Right hindlimb (tissue), 1 donor: ENCODE measurements around the gene QKI.
"Not testable (repeated sequence)": the region's sequence is repeated elsewhere in the genome, so short reads cannot be mapped to it uniquely, and the experiment has no call there.

ENCODE experiments used
- DNase-seq: peaks from one replicate; pipeline ENCODE4 v3.0.0-alpha.2; 2018

Gene QKI

GRCh38 chr6:163414117-163414945, at the start of gene QKI:
Gene QKI, plus strand, starts transcription at chr6:163414718. Its CDS starts 476 bp downstream, at chr6:163415194.
- DNase-seq, result peak; percentile 90

GRCh38 chr6:163366288-163366687, 48.2 kb upstream of the QKI start:
- DNase-seq, result no peak

- no peak for DNase-seq
Measured at GRCh38 chr6:163367497-163368183, 46.9 kb upstream of the QKI start.

- DNase-seq, result no peak
Measured at GRCh38 chr6:163369141-163369540, 45.4 kb upstream of the QKI start.

GRCh38 chr6:163369628-163370365, 44.7 kb upstream of the QKI start:
- DNase-seq, result no peak

GRCh38 chr6:163370464-163371117, 43.9 kb upstream of the QKI start:
- no peak for DNase-seq

GRCh38 chr6:163371129-163371528, 43.4 kb upstream of the QKI start:
- no peak for DNase-seq

GRCh38 chr6:163373240-163373639, 41.3 kb upstream of the QKI start:
- no peak for DNase-seq

- DNase-seq, result no peak
Measured at GRCh38 chr6:163375361-163375760, 39.2 kb upstream of the QKI start.

GRCh38 chr6:163376187-163376586, 38.3 kb upstream of the QKI start:
- DNase-seq, result no peak

- DNase-seq, result no peak
Measured at GRCh38 chr6:163377561-163377960, 37.0 kb upstream of the QKI start.

- DNase-seq, result peak; percentile 57
Measured at GRCh38 chr6:163380216-163380615, 34.3 kb upstream of the QKI start.

GRCh38 chr6:163381118-163381756, 33.3 kb upstream of the QKI start:
- no peak for DNase-seq

- not testable (repeated sequence) for DNase-seq
Measured at GRCh38 chr6:163383396-163383795, 31.1 kb upstream of the QKI start.

- no peak for DNase-seq
Measured at GRCh38 chr6:163383912-163384311, 30.6 kb upstream of the QKI start.

GRCh38 chr6:163384510-163384909, 30.0 kb upstream of the QKI start:
- no peak for DNase-seq

GRCh38 chr6:163385503-163385902, 29.0 kb upstream of the QKI start:
- DNase-seq, result not testable (repeated sequence)

GRCh38 chr6:163386329-163386908, 28.1 kb upstream of the QKI start:
- no peak for DNase-seq

GRCh38 chr6:163387317-163387716, 27.2 kb upstream of the QKI start:
- DNase-seq, result no peak

- DNase-seq, result no peak
Measured at GRCh38 chr6:163389354-163389753, 25.2 kb upstream of the QKI start.

- DNase-seq, result no peak
Measured at GRCh38 chr6:163390770-163391169, 23.7 kb upstream of the QKI start.

- no peak for DNase-seq
Measured at GRCh38 chr6:163391985-163392384, 22.5 kb upstream of the QKI start.
